Measurements from ENCODE around the gene SPACA7. TPM values are rescaled to one million over a fixed set of nuclear protein-coding genes. Genes with fewer than 3 reads are reported as not detected.

The SPACA7 gene
- total RNA-seq, 2 donors from 2014 or later = not detected

DNA sequence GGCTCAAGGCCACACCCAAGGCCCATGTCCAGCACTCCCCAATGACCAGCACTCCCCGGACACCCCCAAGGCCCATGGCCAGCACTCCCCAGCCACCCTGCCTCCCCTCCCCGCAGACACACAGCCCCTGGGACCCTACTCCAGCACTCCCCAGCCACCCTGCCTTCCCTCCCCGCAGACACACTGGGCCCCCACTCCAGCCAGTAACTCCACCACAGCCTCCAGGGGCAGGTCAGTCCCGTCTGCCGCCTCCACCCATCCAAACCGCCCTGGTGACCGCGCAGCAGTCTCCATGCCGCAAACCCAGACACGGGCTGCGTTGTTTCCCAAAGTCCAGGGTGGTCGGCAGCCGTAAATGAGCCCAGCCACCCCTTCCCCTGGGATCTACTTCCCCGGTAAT lies 70.7 kb downstream of the SPACA7 start:
- Histone ChIP-seq H3K36me3 (no peaks in the 10 kb centered on the region), H3K27me3 (peaks cover 4% of the 10 kb centered on the region in 2 donors), H3K27ac (no peak overlapping the region), H3K4me3 (no peak overlapping the region), H3K9me3 (no peaks in the 10 kb centered on the region), H3K4me1 (no peaks in the 10 kb centered on the region)
- DNase-seq (ENCODE audit: low spot score) = peak; percentile 36
- TF ChIP-seq, protein P1, sequence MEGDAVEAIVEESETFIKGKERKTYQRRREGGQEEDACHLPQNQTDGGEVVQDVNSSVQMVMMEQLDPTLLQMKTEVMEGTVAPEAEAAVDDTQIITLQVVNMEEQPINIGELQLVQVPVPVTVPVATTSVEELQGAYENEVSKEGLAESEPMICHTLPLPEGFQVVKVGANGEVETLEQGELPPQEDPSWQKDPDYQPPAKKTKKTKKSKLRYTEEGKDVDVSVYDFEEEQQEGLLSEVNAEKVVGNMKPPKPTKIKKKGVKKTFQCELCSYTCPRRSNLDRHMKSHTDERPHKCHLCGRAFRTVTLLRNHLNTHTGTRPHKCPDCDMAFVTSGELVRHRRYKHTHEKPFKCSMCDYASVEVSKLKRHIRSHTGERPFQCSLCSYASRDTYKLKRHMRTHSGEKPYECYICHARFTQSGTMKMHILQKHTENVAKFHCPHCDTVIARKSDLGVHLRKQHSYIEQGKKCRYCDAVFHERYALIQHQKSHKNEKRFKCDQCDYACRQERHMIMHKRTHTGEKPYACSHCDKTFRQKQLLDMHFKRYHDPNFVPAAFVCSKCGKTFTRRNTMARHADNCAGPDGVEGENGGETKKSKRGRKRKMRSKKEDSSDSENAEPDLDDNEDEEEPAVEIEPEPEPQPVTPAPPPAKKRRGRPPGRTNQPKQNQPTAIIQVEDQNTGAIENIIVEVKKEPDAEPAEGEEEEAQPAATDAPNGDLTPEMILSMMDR (IDR thresholded peaks at IDR 0.05) = no peak

DNA sequence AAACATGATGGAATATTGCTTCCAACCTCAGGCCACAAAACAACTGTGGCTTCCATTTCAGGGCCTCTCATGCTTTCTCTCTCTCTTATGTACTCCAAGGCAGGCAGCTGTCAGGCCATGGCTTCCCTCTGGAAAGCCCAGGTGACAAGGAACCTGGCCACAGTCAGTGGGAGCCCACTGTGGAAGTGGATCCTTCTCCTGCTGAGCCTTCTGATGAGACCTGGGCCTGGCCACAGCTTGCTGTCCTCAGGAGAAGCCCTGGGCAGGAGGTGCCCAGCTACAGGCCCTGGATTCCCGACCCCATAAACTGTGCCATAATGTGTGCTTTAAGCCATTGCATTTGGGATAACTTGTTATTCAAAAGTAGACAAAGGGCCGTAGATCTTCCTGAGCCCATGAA lies 71.2 kb downstream of the SPACA7 start:
- H3K4me3 ChIP-seq = no peak overlapping the region
- H3K27me3 ChIP-seq = peaks cover 4% of the 10 kb centered on the region in 2 donors
- no peak for DNase-seq (ENCODE audit: low spot score)
- no peaks in the 10 kb centered on the region for H3K4me1 ChIP-seq
- H3K27ac ChIP-seq = no peak overlapping the region
- TF ChIP-seq, protein P1 (IDR thresholded peaks at IDR 0.05) = no peak
- H3K36me3 ChIP-seq = no peaks in the 10 kb centered on the region
- no peaks in the 10 kb centered on the region for H3K9me3 ChIP-seq

DNA sequence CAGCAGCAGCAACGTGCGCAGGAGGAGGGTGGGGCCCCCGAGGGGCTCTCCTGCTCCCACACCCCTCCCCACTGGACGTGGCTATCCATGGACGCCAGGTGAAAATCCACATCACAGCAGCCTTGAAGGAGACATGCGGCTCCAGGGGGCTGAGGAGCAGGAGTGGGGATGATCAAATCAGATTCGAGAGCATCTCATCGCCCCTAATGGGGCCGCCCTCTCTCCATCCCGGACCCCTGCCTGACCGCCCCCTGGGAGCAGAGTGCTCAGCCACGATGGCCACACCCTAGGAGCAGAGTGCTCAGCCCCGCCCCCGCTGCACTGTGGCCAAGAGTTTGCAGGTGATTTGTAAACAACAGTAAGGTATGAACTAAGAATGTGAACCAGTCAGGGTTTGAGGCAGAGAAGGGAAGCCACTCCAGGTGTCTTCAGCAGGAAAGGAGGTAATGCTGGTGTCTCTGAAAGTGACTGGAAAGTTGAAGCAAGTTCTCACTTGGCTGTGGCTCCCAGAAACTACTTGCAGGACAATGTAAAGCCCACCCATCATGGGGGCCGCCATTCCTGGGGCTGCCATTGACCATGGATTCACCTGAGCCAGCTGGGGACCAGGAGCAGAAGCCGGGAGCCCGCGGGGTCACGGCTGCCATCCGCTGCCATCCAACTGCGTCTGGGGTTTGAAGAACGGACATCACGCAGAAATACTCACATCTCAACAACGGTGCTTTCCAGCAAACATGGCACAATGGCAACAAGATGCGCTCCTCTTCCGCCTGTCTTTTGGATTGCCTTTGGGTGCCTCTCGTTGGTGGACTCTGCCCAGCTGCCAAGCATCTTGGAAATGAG lies 71.8 kb downstream of the SPACA7 start:
- peak; percentile 43 for DNase-seq (ENCODE audit: low spot score)
- H3K36me3 ChIP-seq = no peaks in the 10 kb centered on the region
- H3K4me1 ChIP-seq = no peaks in the 10 kb centered on the region
- peaks cover 3 to 4% of the 10 kb centered on the region in 2 donors for H3K27me3 ChIP-seq
- H3K9me3 ChIP-seq = no peaks in the 10 kb centered on the region
- H3K4me3 ChIP-seq = no peak overlapping the region
- no peak overlapping the region for H3K27ac ChIP-seq
- TF ChIP-seq, protein P1 (IDR thresholded peaks at IDR 0.05) = no peak

DNA sequence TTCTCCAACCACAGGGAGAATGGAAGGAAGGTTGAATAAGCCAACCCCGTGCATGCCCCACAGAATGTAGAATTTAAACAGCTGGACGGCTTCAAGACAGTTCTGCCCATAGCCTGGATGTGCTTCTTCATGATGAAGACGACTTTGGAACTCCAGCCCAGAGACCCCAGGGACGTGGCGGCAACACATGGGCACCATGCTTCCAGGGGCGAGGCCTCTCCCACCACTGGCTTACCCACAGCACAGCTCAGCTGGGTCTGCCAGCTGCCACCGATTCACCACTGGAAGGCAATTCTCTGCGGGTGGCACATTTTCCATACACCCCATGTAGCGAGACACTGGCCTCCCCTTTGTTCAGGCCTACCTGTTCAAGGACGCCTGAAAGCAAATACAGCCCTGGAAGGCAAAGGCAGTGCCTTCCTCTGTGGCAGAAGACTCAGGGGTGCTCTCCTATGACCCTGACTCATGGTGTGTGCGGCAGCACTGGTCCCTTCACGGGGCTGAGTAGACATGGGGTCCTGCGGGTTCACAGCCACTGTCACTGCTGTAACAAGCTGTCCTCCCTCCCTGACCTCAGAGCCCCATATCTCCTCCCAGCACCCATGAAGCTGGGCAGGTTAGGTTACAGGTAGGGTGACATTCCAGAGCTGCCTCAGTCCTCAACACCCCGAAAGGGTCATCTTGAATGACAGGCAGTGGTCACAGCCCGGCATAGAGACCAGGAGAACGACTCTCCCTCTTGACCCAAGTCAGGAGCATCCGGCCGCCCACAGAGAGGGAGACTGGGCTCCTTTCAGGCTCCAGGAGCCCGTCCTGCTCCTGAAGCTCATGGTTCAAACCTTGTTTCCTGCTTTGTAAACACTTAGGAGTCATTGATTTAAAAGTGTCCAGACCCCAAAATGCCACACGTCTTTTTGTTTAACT lies 72.7 kb downstream of the SPACA7 start:
- DNase-seq (ENCODE audit: low spot score) = peak; percentile 47
- no peaks in the 10 kb centered on the region for H3K9me3 ChIP-seq
- H3K4me1 ChIP-seq = no peaks in the 10 kb centered on the region
- TF ChIP-seq, protein P1 (IDR thresholded peaks at IDR 0.05) = no peak
- H3K27ac ChIP-seq = no peak overlapping the region
- no peaks in the 10 kb centered on the region for H3K36me3 ChIP-seq
- H3K4me3 ChIP-seq = no peak overlapping the region
- peaks cover 0 to 4% of the 10 kb centered on the region in 2 donors for H3K27me3 ChIP-seq

DNA sequence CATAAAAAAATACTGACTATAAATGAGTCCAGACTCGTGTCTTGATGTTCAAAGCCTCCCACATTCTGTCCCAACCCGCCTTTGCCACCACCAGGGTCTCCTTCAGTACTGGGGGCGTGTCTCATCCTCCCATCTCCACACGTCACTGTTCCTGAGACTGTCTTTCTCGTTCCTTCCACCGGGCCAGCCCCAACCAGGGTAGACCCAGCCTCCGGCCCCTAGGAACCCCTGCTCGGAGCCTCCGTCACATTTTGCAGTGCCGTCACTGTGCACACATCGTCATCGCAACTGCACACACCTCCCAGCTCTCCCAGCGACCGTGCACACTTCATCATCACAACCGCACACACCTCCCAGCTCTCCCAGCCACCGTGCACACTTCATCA lies 73.4 kb downstream of the SPACA7 start:
- H3K27ac ChIP-seq = no peak overlapping the region
- peak; percentile 38 for DNase-seq (ENCODE audit: low spot score)
- peaks cover 0 to 4% of the 10 kb centered on the region in 2 donors for H3K27me3 ChIP-seq
- no peaks in the 10 kb centered on the region for H3K9me3 ChIP-seq
- H3K4me3 ChIP-seq = no peak overlapping the region
- H3K4me1 ChIP-seq = no peaks in the 10 kb centered on the region
- no peaks in the 10 kb centered on the region for H3K36me3 ChIP-seq
- TF ChIP-seq, protein P1 (IDR thresholded peaks at IDR 0.05) = no peak
